GM19238 (cell line): ENCODE data around the gene GPR157.

Experiments used
- DNase-seq: peaks from one replicate; pipeline ENCODE4 v3.0.0; 2011; ENCODE audit warnings: low spot score; ENCODE audit not compliant: insufficient read length

GPR157 gene

DNA sequence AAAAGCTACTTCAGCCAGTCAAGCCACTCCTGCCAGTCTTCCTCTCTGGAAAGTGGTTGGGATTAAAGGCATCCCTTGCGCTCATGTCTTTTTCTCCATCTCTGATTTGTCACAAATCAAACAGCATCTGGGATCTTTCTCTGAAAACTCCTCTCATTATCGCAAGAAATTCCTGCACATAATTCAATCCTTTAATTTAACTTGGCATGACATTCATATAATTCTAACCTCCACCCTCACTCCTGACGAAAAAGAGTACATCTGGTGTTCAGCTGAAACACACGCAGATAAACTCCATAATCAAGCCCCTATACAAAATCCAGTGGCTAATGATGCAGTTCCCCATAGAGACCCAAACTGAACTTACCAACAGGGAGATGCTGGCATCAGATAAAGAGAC lies 40.1 kb downstream of the GPR157 start:
- DNase-seq, result no peak

DNA sequence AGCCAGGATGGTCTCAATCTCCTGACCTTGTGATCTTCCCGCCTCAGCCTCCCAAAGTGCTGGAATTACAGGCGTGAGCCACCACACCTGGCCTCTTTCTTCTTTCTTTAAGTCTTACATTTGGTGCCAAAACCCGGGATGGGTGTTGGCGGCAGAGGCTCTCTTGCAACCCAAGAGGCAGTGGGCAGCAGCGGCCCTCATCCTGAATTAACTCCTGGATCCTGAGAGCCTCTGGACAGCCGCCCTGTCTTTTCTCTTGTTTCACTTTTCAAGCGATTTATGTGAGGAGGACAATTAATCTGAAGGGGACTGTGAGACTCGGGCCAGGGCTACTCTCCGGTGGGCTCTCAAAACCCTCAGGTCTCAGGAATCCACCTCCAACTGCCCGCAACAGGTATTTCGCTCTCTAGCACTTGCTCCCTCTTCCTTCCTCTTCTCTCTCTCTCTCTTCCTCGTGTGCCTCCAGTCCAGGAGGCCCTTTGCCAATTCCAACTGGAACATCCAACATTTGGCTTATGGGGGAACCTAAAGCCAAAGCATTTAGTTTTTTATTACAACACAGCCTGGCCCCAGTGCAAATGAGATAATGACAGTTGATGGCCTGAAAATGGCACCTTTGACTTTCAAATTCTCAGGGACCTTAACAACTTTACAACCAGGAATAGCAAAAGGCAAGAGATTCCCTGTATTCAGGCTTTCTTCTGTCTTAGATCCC lies 41.3 kb downstream of the GPR157 start:
- DNase-seq, result no peak

DNA sequence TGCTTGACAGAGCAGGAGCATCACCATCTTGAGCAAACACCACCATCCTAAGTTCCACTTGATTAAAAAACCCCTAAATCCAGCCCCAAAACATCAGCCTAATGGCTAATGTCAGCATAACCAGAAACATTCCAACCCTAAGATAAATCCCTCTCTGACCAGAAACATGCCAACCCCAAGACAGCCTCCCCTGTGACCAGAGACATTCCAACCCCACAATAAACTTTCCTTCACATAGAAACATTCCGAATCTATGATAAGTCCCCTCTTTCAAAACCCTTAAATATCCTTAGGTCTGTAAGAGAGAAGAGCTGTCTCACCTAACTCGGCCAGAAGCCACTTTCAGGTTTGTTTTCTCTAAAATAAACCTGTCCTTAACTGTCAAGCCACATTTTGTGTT lies 42.1 kb downstream of the GPR157 start:
- no peak for DNase-seq

DNA sequence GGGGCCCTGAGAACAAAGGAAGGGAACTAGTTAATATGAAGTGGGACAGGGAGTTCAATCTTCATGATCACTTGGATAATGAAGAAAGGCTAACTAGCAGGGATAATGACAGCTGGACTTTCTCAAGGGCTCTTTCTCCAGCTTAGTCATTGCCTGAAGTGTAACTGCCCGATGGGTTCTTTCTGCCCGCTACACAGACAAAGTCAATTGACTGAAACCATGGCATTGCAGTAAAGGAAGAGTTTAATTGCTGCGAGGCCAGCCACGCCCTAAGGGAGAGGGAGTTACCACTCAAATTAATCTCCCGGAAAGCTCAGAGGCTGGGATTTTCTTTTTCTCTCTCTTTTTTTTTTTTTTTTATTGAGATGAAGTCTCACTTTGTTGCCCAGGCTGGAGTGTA lies 42.9 kb downstream of the GPR157 start:
- DNase-seq, result no peak

DNA sequence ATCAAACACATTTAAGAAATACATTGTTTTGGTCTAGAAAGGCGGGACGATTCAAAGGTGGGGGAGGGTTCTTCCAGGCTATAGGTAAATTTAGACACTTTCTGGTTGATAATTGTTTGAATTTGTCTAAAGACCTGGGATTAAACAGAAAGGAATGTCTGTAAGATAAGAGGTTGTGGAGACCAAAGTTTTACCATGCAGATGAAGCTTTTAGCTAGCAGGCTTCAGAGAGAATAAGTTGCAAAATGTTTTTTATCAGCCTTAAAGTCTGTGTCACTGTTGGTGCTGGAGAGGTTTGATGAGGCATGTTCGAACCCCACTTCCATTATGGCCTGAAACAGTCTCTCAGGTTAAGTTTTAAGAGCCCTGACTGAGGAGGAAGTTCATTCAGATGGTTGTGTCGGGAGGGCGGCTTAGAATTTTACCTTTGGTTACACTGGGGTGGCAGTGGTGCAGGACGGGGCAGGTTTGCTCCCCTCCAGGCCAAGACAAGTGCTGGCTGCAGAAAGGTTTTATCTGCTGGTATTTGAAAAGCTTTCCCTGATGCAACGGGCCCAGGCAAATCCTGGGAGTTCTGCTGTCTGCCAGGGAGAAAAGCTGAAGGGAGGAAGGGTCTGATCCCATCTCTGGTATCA lies 43.5 kb downstream of the GPR157 start:
- DNase-seq, result no peak

DNA sequence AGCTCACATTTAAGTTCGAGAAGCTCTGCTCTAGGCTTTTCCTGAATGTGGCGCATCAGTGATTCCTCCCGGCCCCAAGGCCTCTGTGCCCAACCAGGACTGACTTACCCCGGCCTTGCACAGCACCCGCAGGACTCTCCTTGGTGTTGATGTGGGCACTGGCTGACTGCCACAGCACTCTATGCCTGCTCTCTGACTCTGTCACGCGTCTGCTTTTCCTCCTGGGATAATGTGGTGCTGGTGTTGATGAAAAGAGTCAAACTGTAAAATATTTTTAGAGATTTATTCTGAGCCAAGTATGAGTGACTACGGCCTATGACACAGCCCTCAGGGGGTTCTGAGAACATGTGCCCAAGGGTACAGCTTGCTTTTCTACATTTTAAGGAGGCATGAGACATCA lies 44.0 kb downstream of the GPR157 start:
- DNase-seq, result no peak

DNA sequence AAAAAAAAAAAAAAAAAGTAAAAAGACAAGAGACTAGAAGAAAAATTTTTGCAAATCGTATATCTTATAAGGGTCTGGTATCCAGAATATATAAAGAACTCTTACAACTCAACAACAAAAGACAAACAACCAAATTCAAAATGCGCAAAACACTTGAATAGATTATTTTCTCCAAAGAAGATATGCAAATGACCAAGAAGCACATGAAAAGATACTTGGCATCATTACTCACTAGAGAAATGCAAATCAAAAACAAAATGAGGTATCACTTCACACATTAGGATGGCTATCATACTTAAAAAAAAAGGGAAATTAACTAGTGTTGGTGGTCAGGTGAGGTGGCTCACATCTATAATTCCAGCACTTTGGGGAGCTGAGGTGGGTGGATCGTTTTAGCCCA lies 47.4 kb downstream of the GPR157 start:
- DNase-seq, result no peak

DNA sequence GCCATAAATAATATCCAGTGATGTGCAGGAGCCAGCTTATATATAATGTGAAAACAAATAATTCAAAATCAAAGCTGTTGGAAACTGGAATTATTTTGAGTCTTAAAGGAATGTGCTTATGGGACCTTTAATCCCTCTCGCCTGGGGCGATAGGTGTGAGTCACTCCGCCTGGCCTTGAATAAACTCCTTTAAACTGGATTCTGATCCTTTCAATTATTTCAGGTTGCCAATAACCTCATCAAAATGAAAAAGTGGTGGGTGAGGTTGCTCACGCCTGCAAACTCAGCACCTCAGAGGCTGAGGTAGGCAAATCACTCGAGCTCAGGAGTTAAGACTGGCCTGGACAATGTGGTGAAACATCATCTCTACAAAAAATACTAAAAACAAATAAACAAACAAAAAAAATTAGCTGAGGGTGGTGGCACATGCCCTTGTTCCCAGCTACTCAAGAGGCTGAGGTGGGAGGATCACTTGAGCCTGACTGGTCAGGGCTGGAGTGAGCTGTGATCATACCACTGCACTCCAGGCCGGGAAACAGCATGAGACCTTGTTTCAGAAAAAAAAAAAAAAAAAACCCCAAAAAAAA lies 48.1 kb downstream of the GPR157 start:
- DNase-seq, result no peak

DNA sequence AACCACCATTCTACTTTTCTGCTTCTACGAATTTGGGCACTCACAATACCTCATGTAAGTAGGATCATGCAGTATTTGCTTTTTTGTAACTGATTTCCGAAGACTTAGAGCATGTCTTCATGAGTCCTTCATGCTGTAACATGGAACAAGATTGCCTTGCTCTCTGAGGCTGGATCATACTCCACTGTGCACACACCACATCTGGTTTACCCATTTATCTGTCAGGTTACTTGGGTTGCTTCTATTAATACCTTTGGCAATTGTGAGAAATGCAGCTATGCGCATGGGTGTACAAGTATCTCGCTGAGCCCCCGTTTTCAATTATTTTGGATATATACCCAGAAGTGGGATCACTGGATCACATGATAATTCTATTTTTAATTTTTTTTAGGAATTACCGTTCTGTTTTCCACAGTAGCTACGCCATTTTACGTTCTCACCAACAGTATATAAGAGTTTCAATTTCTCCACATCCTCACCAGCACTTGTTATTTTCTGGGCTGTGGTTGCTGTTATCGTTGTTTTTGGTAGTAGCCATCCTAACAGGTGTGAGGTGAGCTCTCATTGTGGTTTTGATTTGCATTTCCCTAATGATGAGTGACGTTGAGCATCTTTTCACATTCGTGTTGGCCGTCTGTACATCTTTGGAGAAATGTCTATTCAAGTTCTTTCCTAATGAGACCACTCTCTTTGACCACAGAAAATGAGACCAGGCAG lies 48.8 kb downstream of the GPR157 start:
- DNase-seq, result no peak

DNA sequence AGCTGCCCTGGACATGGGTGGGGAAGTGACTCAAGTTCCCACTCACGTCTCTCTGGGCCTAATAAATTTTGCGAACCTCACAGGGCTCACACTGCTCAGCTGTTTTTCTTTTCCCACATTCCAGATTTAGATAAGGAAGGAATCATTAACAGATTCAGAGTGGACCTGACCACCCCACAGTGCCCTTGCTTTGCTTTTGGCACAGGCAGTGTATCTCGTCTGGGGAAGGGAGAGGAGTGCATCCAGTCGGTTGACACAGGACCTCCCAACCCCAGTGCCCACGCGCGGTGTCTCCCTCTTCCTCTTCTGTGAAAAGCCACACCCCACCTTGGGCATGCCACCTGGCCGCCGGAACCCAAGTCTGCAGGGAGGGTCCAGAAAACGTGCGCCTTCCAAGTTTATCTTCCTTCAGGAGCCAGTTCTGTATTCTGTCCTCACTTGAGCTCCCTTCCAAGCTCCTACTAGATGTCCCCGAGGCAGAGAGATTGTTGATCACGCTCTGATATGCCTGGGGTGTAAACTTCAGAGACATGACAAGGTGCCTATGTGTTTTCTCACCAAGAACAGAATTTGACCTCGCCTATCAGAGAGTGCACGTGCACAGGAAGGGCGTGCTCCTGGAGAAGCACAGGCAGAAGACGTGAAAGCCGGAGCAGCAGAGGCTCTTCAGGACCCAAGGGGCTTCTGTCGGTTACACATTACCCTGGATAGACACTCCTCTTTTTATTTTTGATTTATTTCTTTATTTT lies 50.0 kb downstream of the GPR157 start:
- no peak for DNase-seq

DNA sequence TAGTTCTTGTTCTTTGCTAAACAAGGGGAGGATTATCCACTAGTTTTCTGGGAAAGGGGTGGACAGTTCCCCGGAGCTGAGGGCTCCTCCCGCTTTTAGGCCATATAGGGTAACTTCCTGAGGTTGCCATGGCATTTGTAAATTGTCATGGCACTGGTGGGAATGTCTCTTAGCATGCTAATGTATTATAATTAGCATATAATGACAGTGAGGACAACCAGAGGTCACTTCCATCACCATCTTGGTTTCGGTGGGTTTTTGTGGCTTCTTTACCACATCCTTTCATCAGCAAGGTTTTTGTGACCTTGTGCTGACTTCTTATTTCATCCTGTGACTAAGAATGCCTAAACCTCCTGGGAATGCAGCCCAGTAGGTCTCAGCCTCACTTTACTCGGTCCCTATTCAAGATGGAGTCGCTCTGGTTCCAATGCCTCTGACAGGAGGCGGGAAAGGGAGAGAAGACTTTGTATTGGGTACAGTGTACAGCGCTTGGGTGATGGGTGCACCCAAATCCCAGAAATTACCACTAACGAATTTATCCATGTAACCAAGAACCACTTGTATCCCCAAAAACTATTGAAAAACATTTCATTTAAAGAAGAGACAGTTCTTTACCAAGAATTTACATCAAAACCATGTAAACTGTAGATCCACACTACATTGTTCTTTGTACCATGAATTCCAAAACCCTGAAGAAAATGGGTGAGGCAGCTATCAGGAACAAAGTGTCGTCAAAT lies 50.7 kb downstream of the GPR157 start:
- no peak for DNase-seq

DNA sequence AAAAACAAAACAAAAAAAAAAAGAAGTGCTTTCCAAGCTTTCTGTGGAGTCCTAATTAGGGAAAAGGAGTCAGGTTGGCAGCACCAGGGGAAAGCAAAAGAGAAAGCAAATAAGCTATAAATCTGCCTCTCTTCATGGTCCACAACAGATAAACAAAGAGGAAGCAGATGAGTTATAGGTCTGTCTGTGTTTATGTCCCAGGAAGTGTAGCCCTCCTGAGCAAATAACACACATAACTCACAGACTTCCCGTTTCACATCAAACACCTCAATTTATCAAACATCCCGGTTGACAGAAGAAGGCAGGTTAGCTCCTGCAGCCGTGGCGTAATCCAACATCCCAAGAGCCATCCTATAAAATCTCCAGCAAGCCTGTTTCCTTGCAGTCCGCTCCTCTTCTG lies 53.9 kb downstream of the GPR157 start:
- DNase-seq, result no peak

DNA sequence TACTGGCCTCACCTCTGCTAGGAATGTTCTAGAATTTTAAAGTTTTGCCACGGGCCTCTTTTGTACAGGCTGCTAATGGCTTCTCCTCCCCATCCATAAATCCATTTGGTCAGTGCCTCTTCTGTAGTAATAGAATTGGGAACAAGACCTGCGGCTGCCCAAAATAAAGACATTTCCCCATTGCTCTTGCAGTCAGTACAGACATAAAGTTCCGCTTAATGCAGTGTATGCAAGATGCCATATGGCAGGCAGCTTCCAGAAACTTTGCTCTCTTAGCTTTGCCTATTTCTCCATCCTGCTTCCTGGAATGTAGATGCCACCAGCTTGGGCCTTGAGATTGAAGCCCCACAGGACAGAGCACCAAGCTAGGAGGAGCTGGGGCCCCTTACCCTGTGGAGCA lies 55.8 kb downstream of the GPR157 start:
- DNase-seq, result no peak

DNA sequence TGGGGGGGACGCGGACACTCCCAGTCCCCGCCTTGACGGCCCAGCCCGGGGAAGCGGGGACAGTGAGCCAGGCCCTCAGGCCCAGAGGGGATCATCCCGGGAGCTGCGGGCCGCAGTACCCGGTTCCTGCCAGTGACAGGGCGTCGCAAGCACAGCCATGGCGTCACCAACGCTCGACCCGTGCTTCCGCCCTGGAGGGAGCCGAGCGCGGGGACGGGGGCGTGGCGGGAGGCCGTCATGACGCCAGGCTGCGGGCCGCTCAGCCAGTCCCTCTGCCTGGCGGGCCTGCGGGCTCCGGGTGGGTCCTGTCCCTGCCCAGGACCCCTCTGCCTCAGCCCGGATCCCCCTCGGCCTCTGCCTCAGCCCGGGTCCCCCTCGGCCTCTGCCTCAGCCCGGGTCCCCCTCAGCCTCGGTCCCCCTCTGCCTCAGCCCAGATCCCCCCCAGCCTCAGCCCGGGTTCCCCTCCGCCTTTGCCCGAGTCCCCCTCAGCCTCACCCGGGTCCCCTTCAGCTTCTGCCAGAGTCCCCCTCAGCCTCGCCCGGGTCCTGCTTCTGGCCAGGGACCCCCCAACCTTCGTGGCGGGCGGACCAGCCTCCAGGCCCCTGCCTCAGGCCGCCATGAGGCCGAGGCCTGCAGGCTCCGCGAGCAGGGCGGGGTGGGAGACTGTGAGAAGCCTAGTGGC lies 57.2 kb downstream of the GPR157 start:
- no peak for DNase-seq

DNA sequence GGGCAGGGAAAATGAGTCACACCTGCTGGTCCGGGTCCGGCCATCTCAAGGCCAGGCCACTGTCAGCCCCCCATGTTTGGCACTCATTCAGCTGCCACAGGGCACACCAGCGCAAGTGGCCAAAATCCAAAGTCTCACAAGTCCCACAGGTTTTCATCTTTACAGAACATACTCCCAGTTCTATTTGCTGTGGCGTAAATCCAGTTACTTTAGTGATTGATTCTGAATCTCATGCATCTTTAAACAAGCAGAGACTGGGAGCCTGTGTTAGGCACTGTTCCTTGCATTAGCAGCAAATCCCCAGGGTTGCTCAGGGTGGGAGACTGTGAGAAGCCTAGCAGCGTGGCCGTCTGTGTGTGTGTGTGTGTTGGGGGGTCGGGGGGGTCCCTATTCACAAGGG lies 58.4 kb downstream of the GPR157 start:
- no peak for DNase-seq

DNA sequence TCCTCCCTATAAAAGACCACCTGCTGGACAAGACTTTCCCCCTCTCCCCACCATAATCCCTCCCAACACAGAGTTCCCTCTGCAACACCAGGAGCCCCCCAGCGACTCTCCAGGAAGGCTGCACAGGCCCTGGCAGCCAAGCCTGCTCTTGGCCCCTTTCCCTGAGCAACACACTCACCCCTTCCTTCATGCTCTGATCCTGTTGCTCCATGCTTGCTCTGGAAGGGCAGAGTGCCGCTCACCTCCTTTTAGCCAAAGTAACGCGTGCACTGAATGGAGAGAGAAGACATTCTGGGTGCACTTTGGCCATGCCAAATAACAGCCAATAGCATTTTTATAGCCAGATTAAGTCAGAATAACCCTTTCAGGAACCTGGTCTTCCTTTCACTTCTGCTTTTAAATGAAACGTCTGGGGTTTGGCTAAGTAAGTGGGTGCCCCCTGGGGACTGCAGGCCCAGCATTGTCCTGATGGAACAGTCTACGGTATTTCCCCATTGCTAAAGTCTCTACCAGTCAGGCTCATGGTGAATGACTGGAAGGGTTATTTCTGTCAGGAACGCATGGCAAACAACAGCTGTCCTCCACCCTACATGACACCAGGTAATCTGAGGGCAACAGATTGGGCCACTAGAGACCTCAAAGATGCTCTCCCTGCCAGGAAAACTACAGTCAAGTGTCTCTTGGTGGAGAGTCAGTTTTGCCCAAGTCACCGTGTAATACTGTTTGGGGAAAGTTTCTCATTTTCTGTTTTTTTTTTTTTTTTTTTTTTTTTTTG lies 59.4 kb downstream of the GPR157 start, which contains the start of gene SLC2A5:
TSS of gene SLC2A5 (minus strand) at position 310 of the 775 bp plus-strand sequence. CDS start at position 211, 99 bp downstream.
- peak; percentile 84 for DNase-seq

DNA sequence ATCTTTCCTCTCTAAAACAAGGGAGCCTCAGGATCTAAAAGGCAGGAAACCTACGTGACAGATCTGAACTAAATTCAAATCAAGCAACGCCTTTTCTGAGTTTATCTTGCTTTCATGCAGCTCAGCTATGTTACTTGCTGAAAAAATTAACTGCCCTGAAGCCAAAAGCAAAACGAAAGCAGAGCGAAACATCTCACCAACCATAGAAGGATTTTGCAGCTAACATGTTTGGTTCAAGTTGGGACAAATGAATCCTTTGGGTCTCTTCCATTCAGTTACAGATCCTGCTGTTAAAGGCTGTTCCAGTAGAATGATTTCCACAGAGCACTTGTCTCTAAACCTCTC lies 59.9 kb downstream of the GPR157 start:
- DNase-seq, result no peak

DNA sequence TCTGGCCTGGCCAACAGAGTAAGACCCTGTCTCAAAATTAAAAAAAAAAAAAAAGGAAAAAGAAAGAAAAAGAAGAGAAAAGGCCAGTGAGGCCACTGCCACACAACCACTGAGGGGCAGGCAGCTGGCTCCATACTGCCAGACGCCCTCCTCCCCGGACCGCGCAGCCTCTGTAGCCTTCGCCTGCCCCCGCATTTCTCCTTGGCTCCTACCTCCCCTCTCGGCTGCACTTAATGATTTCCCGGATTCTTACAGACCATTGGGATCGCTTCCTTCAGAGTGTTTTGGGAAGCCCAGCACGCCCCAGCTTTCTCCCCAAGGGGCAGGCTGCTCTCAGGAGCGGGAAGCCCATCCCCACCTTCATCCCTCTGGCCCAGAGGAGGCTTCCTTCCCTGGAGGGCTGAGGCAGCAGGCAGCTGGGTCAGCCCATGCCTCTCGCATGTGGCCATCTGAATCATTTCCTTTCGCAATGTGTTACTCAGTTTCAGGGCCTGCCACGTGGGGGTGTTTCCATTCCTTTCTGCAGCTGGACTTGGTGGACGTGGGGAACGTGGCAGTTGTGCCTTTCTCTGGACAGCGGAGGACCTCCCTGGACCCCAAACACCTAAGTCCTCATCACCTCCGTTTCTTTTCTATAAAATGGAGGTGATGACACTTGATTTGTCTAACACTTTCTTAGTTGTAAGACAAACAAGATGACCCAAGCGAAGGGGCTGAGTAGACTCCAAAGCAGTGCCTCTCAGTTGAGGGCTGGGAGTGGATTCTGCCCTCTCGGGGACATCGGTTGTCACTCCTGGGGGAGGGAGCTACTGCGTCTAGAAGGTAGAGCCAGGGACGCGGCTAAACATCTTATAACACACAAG lies 61.7 kb downstream of the GPR157 start:
- DNase-seq, result no peak
